Measurements from ENCODE around the gene TCP11. TPM values are rescaled to one million over a fixed set of nuclear protein-coding genes. Genes with fewer than 3 reads are reported as not detected.

TCP11 gene
- polyA plus RNA-seq, 1 of the 3 experiments (the other 2 are of a cell fraction): 0.16 TPM

DNA sequence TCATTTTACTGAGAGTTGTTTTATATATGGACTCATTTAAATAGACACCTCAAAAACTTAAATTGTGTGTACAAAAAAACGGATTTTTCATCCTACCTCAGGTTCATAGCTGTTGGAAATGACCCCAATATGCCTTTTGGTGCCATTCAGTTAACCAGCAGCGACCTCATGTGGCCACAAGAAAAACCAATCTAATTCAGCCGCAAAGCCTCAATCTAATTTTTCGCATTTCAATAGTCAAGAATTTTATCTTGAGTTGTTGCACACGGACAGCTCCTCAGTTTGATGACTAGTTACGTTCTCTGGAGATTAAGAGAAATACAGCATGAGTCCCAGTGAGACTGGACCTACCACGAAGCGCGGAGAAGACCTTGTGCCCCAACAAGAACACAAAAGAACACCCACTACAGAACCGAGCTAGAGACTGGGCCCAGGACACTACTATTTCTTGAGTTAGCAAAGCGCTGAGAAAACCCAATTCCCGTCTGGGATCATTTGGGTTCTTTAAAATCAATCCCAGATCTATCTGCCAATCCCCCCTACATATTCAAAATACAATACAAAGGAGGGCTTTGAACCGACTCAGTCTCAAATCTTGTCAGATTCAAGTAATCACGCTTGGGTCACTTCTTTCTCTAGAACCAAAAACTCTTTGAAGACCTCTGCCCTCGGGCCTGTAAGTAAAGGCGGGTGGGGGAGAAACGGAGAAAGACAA, 1.1 kb downstream of the TCP11 start:
- peak overlapping the region in 1 of 2 experiments; percentile 14; a peak in 1 of 4 replicates for H3K4me3 ChIP-seq (ENCODE audit: low read depth in 2 of 2, low read length in 1 of 2)
- no peaks in the 10 kb centered on the region for H3K4me1 ChIP-seq (ENCODE audit: control insufficient read depth in 1 of 2, insufficient read depth in 2 of 2, low read depth in 1 of 2, low read length in 1 of 2)
- H3F3A ChIP-seq (replicated peaks; ENCODE audit: insufficient read depth): no peaks in the 10 kb centered on the region
- no peak overlapping the region for H2AFZ ChIP-seq (ENCODE audit: low read depth)
- no peak overlapping the region for H3K4me2 ChIP-seq
- no peaks in the 10 kb centered on the region for H3K27me3 ChIP-seq (ENCODE audit: insufficient read depth)
- H3K9me3 ChIP-seq: no peaks in the 10 kb centered on the region
- ChIA-PET CTCF (interaction anchor here (0.6 to 5.2 kb wide), 88 partner anchors 8 to 985 kb away, joined by 3 to 108 read pairs (median 4); partner anchors contain the start of genes BLTP3A and TAF11), POLR2A (no interaction called here)
- no peaks in the 10 kb centered on the region for H4K20me1 ChIP-seq (ENCODE audit: insufficient read depth)
- WGBS (ENCODE audit: low lambda C conversion rate): 37% methylated on average over 17 of the region's 17 CpGs
- H3K9ac ChIP-seq: no peak overlapping the region
- no peaks in the 10 kb centered on the region for H3K9me2 ChIP-seq
- H3K79me2 ChIP-seq (ENCODE audit: insufficient read depth): no peaks in the 10 kb centered on the region
- no peaks in the 10 kb centered on the region for H3K36me3 ChIP-seq (replicated peaks in 1 of 2; ENCODE audit: control insufficient read depth in 1 of 2, insufficient read depth in 2 of 2, low read length in 1 of 2)
- no peak overlapping the region for H3K27ac ChIP-seq (ENCODE audit: low read depth in 2 of 2, low read length in 1 of 2)
- peak; percentile 70 for DNase-seq
- TF ChIP-seq ZBTB33 (IDR thresholded peaks at IDR 0.05; ENCODE audit: borderline replicate concordance, low read depth): no peak
- 0 out of 2 replicates have a peak, but pooled peaks have one; percentile 21 for TF ChIP-seq RCOR1 (IDR thresholded peaks at IDR 0.05; ENCODE audit: low read length)
- TF ChIP-seq FOXM1 (IDR thresholded peaks at IDR 0.05; ENCODE audit: low read depth): no peak
- peak; percentile 94 for TF ChIP-seq CTCF (IDR thresholded peaks at IDR 0.05)
- no peak for TF ChIP-seq ELF1 (IDR thresholded peaks at IDR 0.05)
- TF ChIP-seq MXI1 (IDR thresholded peaks at IDR 0.05; ENCODE audit: low read depth, low read length): no peak
- TF ChIP-seq NRF1 (IDR thresholded peaks at IDR 0.05; ENCODE audit: low read depth, low read length): no peak
- TF ChIP-seq, protein P1, sequence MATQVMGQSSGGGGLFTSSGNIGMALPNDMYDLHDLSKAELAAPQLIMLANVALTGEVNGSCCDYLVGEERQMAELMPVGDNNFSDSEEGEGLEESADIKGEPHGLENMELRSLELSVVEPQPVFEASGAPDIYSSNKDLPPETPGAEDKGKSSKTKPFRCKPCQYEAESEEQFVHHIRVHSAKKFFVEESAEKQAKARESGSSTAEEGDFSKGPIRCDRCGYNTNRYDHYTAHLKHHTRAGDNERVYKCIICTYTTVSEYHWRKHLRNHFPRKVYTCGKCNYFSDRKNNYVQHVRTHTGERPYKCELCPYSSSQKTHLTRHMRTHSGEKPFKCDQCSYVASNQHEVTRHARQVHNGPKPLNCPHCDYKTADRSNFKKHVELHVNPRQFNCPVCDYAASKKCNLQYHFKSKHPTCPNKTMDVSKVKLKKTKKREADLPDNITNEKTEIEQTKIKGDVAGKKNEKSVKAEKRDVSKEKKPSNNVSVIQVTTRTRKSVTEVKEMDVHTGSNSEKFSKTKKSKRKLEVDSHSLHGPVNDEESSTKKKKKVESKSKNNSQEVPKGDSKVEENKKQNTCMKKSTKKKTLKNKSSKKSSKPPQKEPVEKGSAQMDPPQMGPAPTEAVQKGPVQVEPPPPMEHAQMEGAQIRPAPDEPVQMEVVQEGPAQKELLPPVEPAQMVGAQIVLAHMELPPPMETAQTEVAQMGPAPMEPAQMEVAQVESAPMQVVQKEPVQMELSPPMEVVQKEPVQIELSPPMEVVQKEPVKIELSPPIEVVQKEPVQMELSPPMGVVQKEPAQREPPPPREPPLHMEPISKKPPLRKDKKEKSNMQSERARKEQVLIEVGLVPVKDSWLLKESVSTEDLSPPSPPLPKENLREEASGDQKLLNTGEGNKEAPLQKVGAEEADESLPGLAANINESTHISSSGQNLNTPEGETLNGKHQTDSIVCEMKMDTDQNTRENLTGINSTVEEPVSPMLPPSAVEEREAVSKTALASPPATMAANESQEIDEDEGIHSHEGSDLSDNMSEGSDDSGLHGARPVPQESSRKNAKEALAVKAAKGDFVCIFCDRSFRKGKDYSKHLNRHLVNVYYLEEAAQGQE (IDR thresholded peaks at IDR 0.05; ENCODE audit: low read depth, low read length): no peak
- no peak for TF ChIP-seq RFX5 (IDR thresholded peaks at IDR 0.05; ENCODE audit: low read length)
- TF ChIP-seq, protein P2, sequence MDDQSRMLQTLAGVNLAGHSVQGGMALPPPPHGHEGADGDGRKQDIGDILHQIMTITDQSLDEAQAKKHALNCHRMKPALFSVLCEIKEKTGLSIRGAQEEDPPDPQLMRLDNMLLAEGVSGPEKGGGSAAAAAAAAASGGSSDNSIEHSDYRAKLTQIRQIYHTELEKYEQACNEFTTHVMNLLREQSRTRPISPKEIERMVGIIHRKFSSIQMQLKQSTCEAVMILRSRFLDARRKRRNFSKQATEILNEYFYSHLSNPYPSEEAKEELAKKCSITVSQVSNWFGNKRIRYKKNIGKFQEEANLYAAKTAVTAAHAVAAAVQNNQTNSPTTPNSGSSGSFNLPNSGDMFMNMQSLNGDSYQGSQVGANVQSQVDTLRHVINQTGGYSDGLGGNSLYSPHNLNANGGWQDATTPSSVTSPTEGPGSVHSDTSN (IDR thresholded peaks at IDR 0.05): no peak
- TF ChIP-seq RXRA (IDR thresholded peaks at IDR 0.05; ENCODE audit: borderline replicate concordance, low read depth): no peak
- TF ChIP-seq GABPA (IDR thresholded peaks at IDR 0.05; ENCODE audit: low read depth): no peak
- TF ChIP-seq EP300 (IDR thresholded peaks at IDR 0.05; ENCODE audit: borderline replicate concordance in 1 of 2, low read depth in 1 of 2, low read length in 1 of 2): no peak
- no peak for TF ChIP-seq GATA2 (CRISPR knock-in tag; IDR thresholded peaks at IDR 0.05)
- no peak for TF ChIP-seq FOXJ3 (CRISPR knock-in tag; IDR thresholded peaks at IDR 0.05)
- no peak for TF ChIP-seq TCF12 (IDR thresholded peaks at IDR 0.05)
- TF ChIP-seq MEF2A (IDR thresholded peaks at IDR 0.05; ENCODE audit: borderline replicate concordance, low read depth): no peak
- no peak for TF ChIP-seq POLR2AphosphoS5 (IDR thresholded peaks at IDR 0.05; ENCODE audit: low read depth, low read length)
- peak; percentile 99 for TF ChIP-seq RAD21 (IDR thresholded peaks at IDR 0.05; ENCODE audit: low read length)
- no peak for TF ChIP-seq NFIC (IDR thresholded peaks at IDR 0.05; ENCODE audit: borderline replicate concordance)
- TF ChIP-seq FOSL2 (IDR thresholded peaks at IDR 0.05; ENCODE audit: borderline replicate concordance, low read depth): no peak
- no peak for TF ChIP-seq JUND (IDR thresholded peaks at IDR 0.05)
- TF ChIP-seq SMC3 (IDR thresholded peaks at IDR 0.05; ENCODE audit: low read depth, low read length): peak; percentile 93
- TF ChIP-seq, protein P3, sequence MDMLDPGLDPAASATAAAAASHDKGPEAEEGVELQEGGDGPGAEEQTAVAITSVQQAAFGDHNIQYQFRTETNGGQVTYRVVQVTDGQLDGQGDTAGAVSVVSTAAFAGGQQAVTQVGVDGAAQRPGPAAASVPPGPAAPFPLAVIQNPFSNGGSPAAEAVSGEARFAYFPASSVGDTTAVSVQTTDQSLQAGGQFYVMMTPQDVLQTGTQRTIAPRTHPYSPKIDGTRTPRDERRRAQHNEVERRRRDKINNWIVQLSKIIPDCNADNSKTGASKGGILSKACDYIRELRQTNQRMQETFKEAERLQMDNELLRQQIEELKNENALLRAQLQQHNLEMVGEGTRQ (IDR thresholded peaks at IDR 0.05; ENCODE audit: borderline replicate concordance, low read depth, low read length): no peak
- no peak for TF ChIP-seq MAX (IDR thresholded peaks at IDR 0.05; ENCODE audit: low read depth)

All from SK-N-SH (cell line).